HepG2 (cell line): Measurements from ENCODE around the gene CSK. TPM values are rescaled to one million over a fixed set of nuclear protein-coding genes. Genes with fewer than 3 reads are reported as not detected.

Experiments used
- ATAC-seq: fragments of 200-7000 bp; cut with Tn5 transposase; 3 replicates; pipeline ENCODE4 v1.9.1; 2020; ENCODE audit warnings: mild to moderate bottlenecking, moderate library complexity
- BruUV-seq: library from RNA; stranded (reverse); fragments of 400-500 nt; replicated peaks from 2 replicates; lab custom pipeline; 2021; lab: Mats Ljungman, UMichigan
- CTCF ChIA-PET: fragments of 300-600 bp; formaldehyde crosslinking; extraction: SDS; loops from one replicate; lab custom pipeline; 2021; ENCODE audit warnings: low total read pairs, inconsistent platforms, low intra/inter-chr PET ratio; lab: Yijun Ruan, JAX
- POLR2A ChIA-PET: fragments of 350-600 bp; sonication (Branson Sonifier 250); formaldehyde crosslinking; loops from one replicate; lab custom pipeline; 2020; ENCODE audit warnings: antibody characterized with exemption, inconsistent platforms; lab: Yijun Ruan, JAX
- DNase-seq: peaks from one replicate; pipeline ENCODE4 v3.0.0-alpha.2; 2015; ENCODE audit warnings: low spot score
- FAIRE-seq: peaks from 3 replicates; lab custom pipeline; 2011; peaks lifted over from hg19 to GRCh38; lab: Jason Lieb, UNC
- H2AFZ ChIP-seq: one replicate; pipeline ENCODE4 v1.6.1; 2011; ENCODE audit warnings: low read length, inconsistent platforms
- H3K27ac ChIP-seq: fragments of 300-600 bp; 3 replicates; pipeline ENCODE4 v1.8.0; 2011; ENCODE audit warnings: mixed run types, mild to moderate bottlenecking, mixed read lengths, low read length, inconsistent platforms; ENCODE audit not compliant: insufficient read depth; ENCODE audit errors: extremely low read length
- H3K27me3 ChIP-seq, 2 experiments: fragments of 200-600 bp in 1 of 2; 2 replicates in 1 of 2; 3 replicates in 1 of 2; pipeline versions ENCODE4 v1.6.0 to v1.8.0; 2011; ENCODE audit warnings: low read length in 2 of 2, mild to moderate bottlenecking in 2 of 2, moderate library complexity in 2 of 2, inconsistent platforms in 1 of 2; ENCODE audit not compliant: insufficient read depth in 2 of 2, control insufficient read depth in 1 of 2
- H3K36me3 ChIP-seq, 2 experiments: fragments of 200-600 bp in 1 of 2; replicated peaks in 1 of 2; 2 replicates in 1 of 2; 3 replicates in 1 of 2; pipeline versions ENCODE4 v1.5.1 to v1.8.0; 2011; ENCODE audit warnings: low read length in 2 of 2, inconsistent platforms in 1 of 2; ENCODE audit not compliant: insufficient read depth in 2 of 2, control insufficient read depth in 1 of 2
- H3K4me1 ChIP-seq: 2 replicates; pipeline ENCODE4 v1.5.1; 2012; ENCODE audit warnings: low read length, inconsistent platforms; ENCODE audit not compliant: insufficient read depth
- H3K4me2 ChIP-seq: 2 replicates; pipeline ENCODE4 v1.6.0; 2011; ENCODE audit warnings: low read depth, low read length, inconsistent platforms
- H3K4me3 ChIP-seq, 3 experiments: fragments of 200-600 bp in 1 of 3; sonication (generic), shearing (Covaris generic) in 1 of 3; replicated peaks in 1 of 3; 2 replicates each; pipeline ENCODE4 v1.5.1; 2011 to 2016; ENCODE audit warnings: low read length in 3 of 3, inconsistent platforms in 2 of 3, low read depth in 2 of 3, mild to moderate bottlenecking in 2 of 3, control low read depth in 1 of 3, mixed read lengths in 1 of 3; ENCODE audit not compliant: insufficient read depth in 1 of 3
- H3K79me2 ChIP-seq: one replicate; pipeline ENCODE4 v1.6.1; 2011; ENCODE audit warnings: low read length, inconsistent platforms; ENCODE audit not compliant: insufficient read depth
- H3K9ac ChIP-seq: 2 replicates; pipeline ENCODE4 v1.6.0; 2011; ENCODE audit warnings: mild to moderate bottlenecking, low read depth, low read length, inconsistent platforms; ENCODE audit not compliant: insufficient read depth
- H3K9me3 ChIP-seq: 2 replicates; pipeline ENCODE4 v1.5.1; 2012; ENCODE audit warnings: mild to moderate bottlenecking, low read length
- H4K20me1 ChIP-seq: 2 replicates; pipeline ENCODE4 v1.6.0; 2011; ENCODE audit warnings: inconsistent platforms, mild to moderate bottlenecking, low read length, moderate library complexity; ENCODE audit not compliant: insufficient read depth
- CEBPZ ChIP-seq: IDR thresholded peaks from 2 replicates; pipeline ENCODE4 v1.6.1; 2012; ENCODE audit warnings: low read length, improper control_type of control experiment
- DDIT3 ChIP-seq: sonication (generic); formaldehyde crosslinking; IDR thresholded peaks from 2 replicates; pipeline ENCODE4 v1.4.0; 2020; ENCODE audit warnings: mild to moderate bottlenecking, missing genetic modification reagents
- GPBP1L1 ChIP-seq: sonication (generic); formaldehyde crosslinking; IDR thresholded peaks from 2 replicates; pipeline ENCODE4 v1.5.0; 2020; ENCODE audit warnings: mild to moderate bottlenecking, missing genetic modification reagents
- HDAC2 ChIP-seq: sonication (generic); formaldehyde crosslinking; IDR thresholded peaks from 2 replicates; pipeline ENCODE4 v1.4.0; 2020; ENCODE audit warnings: missing genetic modification reagents
- MEF2D ChIP-seq: sonication (generic); formaldehyde crosslinking; IDR thresholded peaks from 2 replicates; pipeline ENCODE4 v1.5.1; 2020; ENCODE audit warnings: mild to moderate bottlenecking, missing genetic modification reagents
- SOX13 ChIP-seq, 3 experiments: fragments of 450-650 bp in 1 of 3; sonication (generic) in 1 of 3; formaldehyde crosslinking in 1 of 3; IDR thresholded peaks in 2 of 3; conservative IDR thresholded peaks in 1 of 3; 2 replicates each; pipeline versions ENCODE4 v1.5.0 to v1.6.1; 2016 to 2020; ENCODE audit warnings: antibody characterized with exemption in 1 of 3, mild to moderate bottlenecking in 1 of 3, missing compliant biosample characterization in 1 of 3, missing genetic modification reagents in 1 of 3, moderate library complexity in 1 of 3
- YY1 ChIP-seq: IDR thresholded peaks from 2 replicates; pipeline ENCODE4 v1.6.1; 2011; ENCODE audit warnings: low read length, low read depth, moderate library complexity, mild to moderate bottlenecking; ENCODE audit not compliant: insufficient read depth, insufficient replicate concordance
- ZNF136 ChIP-seq: sonication (generic); formaldehyde crosslinking; IDR thresholded peaks from 2 replicates; pipeline ENCODE4 v1.8.1; 2022; ENCODE audit warnings: low read depth, mild to moderate bottlenecking, moderate library complexity, missing genetic modification reagents
- ZNF33B ChIP-seq: sonication (generic); formaldehyde crosslinking; IDR thresholded peaks from 2 replicates; pipeline ENCODE4 v1.5.1; 2020; ENCODE audit warnings: mild to moderate bottlenecking, missing genetic modification reagents
- ZNF354B ChIP-seq: sonication (generic); formaldehyde crosslinking; IDR thresholded peaks from 2 replicates; pipeline ENCODE4 v1.8.0; 2022; ENCODE audit warnings: mild to moderate bottlenecking, missing genetic modification reagents
- ZNF773 ChIP-seq: sonication (generic); formaldehyde crosslinking; IDR thresholded peaks from 2 replicates; pipeline ENCODE4 v1.4.0; 2020; ENCODE audit warnings: missing genetic modification reagents, borderline replicate concordance
- ZNF782 ChIP-seq: sonication (generic); formaldehyde crosslinking; IDR thresholded peaks from 2 replicates; pipeline ENCODE4 v1.4.0; 2020; ENCODE audit warnings: missing genetic modification reagents, mild to moderate bottlenecking, borderline replicate concordance
- WGBS: methylation state at CpG from one replicate; pipeline ENCODE4 v1.1.6; 2017; ENCODE audit warnings: low lambda C conversion rate; 5-methylcytosine and 5-hydroxymethylcytosine counted together
- in situ Hi-C: cut with HindIII; loops from 2 replicates; pipeline ENCODE4 v1.10.0; 2017; ENCODE audit warnings: low pct_unique_long_range_greater_than_20kb; ENCODE audit not compliant: extremely low pct_ligation_motif_present
- intact Hi-C: fragments of 100-400 bp; cut with micrococcal nuclease; formaldehyde crosslinking; loops from one replicate; pipeline ENCODE4 v1.10.0; 2022; ENCODE audit not compliant: unreplicated experiment
- polyA plus RNA-seq, 8 experiments: library from polyadenylated mRNA; depleted of rRNA in 3 of 8; stranded (reverse) in 7 of 8; unstranded in 1 of 8; fragments of >200 nt; fragmentation: Illumina TruSeq in 4 of 8; extraction: Trizol in 4 of 8; gene quantifications; 2 replicates each; pipeline versions ENCODE4 v1.2.1 to v1.2.3, GENCODE V29; 2011 to 2016; ENCODE audit warnings: low read depth in 4 of 8, missing spikeins in 1 of 8, mixed read lengths in 1 of 8; ENCODE audit not compliant: insufficient read depth in 1 of 8
- total RNA-seq, 5 experiments: library from RNA; depleted of rRNA; stranded (reverse); fragments of >200 nt; fragmentation: Illumina TruSeq; extraction: Trizol; gene quantifications; 2 replicates each; pipeline ENCODE4 v1.2.3, GENCODE V29; 2016; ENCODE audit warnings: low read depth in 1 of 5

Gene CSK
- total and polyA plus RNA-seq, 2 of the 13 experiments (the other 11 are each of a cell fraction or from before 2014, with no cell fraction given) = 12.5 to 21.3 TPM

- TF ChIP-seq ZNF33B (CRISPR knock-in tag) = no peak
- no peak for TF ChIP-seq ZNF354B
- TF ChIP-seq ZNF782 = no peak
- no peak for TF ChIP-seq ZNF773 (CRISPR knock-in tag)
- TF ChIP-seq YY1 = no peak
- TF ChIP-seq SOX13 (IDR thresholded peaks at IDR 0.05) = no peak
- no peak for TF ChIP-seq SOX13 (CRISPR knock-in tag; conservative IDR thresholded peaks at IDR 0.05 in 1 of 2, IDR thresholded peaks at IDR 0.05 in 1 of 2)
- TF ChIP-seq ZNF136 = no peak
- no peak for TF ChIP-seq HDAC2 (CRISPR knock-in tag)
- TF ChIP-seq GPBP1L1 (CRISPR knock-in tag) = no peak
These were observed 13.6 kb upstream of the CSK start (continued) for GRCh38 chr15:74768099-74768770.

- Histone ChIP-seq H3K4me3 (peak overlapping the region; percentile 27 to 58 (median 44); a peak in 5 of 6 replicates), H3K9ac (no peak overlapping the region), H3K9me3 (no peaks in the 10 kb centered on the region), H2AFZ (no peak overlapping the region), H3K36me3 (no peaks in the 10 kb centered on the region), H3K27ac (no peak overlapping the region), H3K27me3 (no peaks in the 10 kb centered on the region), H3K4me1 (peaks cover 36% of the 10 kb centered on the region), H3K79me2 (no peaks in the 10 kb centered on the region), H4K20me1 (no peaks in the 10 kb centered on the region), H3K4me2 (peak overlapping the region; percentile 87)
- ChIA-PET CTCF (interaction anchor here (0.8 to 5.8 kb wide), 8 partner anchors 28 to 150 kb away, joined by 3 to 59 read pairs (median 5); no protein-coding TSS in a partner anchor), POLR2A (interaction anchor here (0.6 to 2.3 kb wide), 8 partner anchors 9 to 137 kb away, joined by 4 to 13 read pairs (median 7); partner anchors contain the start of gene CYP1A1)
- intact Hi-C loops = loop anchor here (10.0 kb wide), 1 partner anchor 64 kb away; no protein-coding TSS in a partner anchor
- ATAC-seq (peak; percentile 31), FAIRE-seq (peak; percentile 73), DNase-seq (peak; percentile 55)
- in situ Hi-C loops = loop anchor here (5.0 kb wide), 2 partner anchors 132 to 397 kb away; no protein-coding TSS in a partner anchor
- BruUV-seq = no TSS peak
- 4% methylated on average over 8 of the region's 9 CpGs for WGBS
- no peak for TF ChIP-seq DDIT3 (CRISPR knock-in tag)
- TF ChIP-seq CEBPZ = no peak
- 0 out of 2 replicates have a peak, but pooled peaks have one; percentile 33 for TF ChIP-seq MEF2D
These were observed 13.0 kb upstream of the CSK start for GRCh38 chr15:74768771-74769342.
